Measurements from ENCODE around the gene ADGRA1. TPM values are rescaled to one million over a fixed set of nuclear protein-coding genes. Genes with fewer than 3 reads are reported as not detected.

The ADGRA1 gene
- polyA plus RNA-seq, 2 of the 4 experiments (the other 2 are of a cell fraction), result not detected

GRCh38 chr10:133158437-133158755 is 70.7 kb downstream of the ADGRA1 start:
- 72% methylated on average over 12 of the region's 12 CpGs for WGBS (ENCODE audit: missing lambda C conversion rate)
- no peak overlapping the region for H3K4me2 ChIP-seq
- TF ChIP-seq CBX8 (IDR thresholded peaks at IDR 0.05) (no peak), HDAC2 (IDR thresholded peaks at IDR 0.05) (no peak), RCOR1 (IDR thresholded peaks at IDR 0.05; ENCODE audit: low read depth, low read length) (no peak), HMGXB4 (CRISPR knock-in tag; IDR thresholded peaks at IDR 0.05; ENCODE audit: borderline replicate concordance) (no peak), FOXS1 (CRISPR knock-in tag; IDR thresholded peaks at IDR 0.05) (no peak), REST (IDR thresholded peaks at IDR 0.05) (no peak), GATA3 (IDR thresholded peaks at IDR 0.05; ENCODE audit: borderline replicate concordance) (no peak), CEBPB (IDR thresholded peaks at IDR 0.05) (no peak), PBX3 (IDR thresholded peaks at IDR 0.05) (no peak)
- ChIA-PET CTCF (interaction anchor here (0.6 to 1.1 kb wide), 3 partner anchors 9 to 149 kb away, joined by 3 read pairs; no protein-coding TSS in a partner anchor), POLR2A (no interaction called here)
- H3K27ac ChIP-seq, result no peak overlapping the region
- H3K4me1 ChIP-seq, result peaks cover 15% of the 10 kb centered on the region
- no peaks in the 10 kb centered on the region for H3K9me3 ChIP-seq
- no peak overlapping the region for H3K4me3 ChIP-seq
- no peak for FAIRE-seq
- no peak for DNase-seq (ENCODE audit: low read depth in 1 of 2, low spot score in 1 of 2)
- no peak for ATAC-seq

- TF ChIP-seq ZC3H11A (IDR thresholded peaks at IDR 0.05) (no peak), CTCF (IDR thresholded peaks at IDR 0.05) (no peak), FOSB (CRISPR knock-in tag; IDR thresholded peaks at IDR 0.05) (no peak), MAFK (IDR thresholded peaks at IDR 0.05; ENCODE audit: partially characterized antibody) (no peak), HOXB5 (CRISPR knock-in tag; IDR thresholded peaks at IDR 0.05) (no peak), HDAC2 (IDR thresholded peaks at IDR 0.05) (no peak), USF2 (IDR thresholded peaks at IDR 0.05) (no peak), HOXB13 (CRISPR knock-in tag; IDR thresholded peaks at IDR 0.05; ENCODE audit: low read depth) (no peak), HMGXB4 (CRISPR knock-in tag; IDR thresholded peaks at IDR 0.05; ENCODE audit: borderline replicate concordance) (no peak), KDM5A (IDR thresholded peaks at IDR 0.05) (no peak), CBX2 (IDR thresholded peaks at IDR 0.05; ENCODE audit: borderline replicate concordance, low read depth) (no peak), CBX8 (IDR thresholded peaks at IDR 0.05) (no peak), BHLHE40 (IDR thresholded peaks at IDR 0.05; ENCODE audit: low read depth, low read length) (no peak), SMC3 (IDR thresholded peaks at IDR 0.05) (no peak), JUN (IDR thresholded peaks at IDR 0.05) (no peak), RFX5 (IDR thresholded peaks at IDR 0.05) (no peak)
- WGBS (ENCODE audit: missing lambda C conversion rate), result 66% methylated on average over 10 of the region's 23 CpGs
- DNase-seq (ENCODE audit: low read depth in 1 of 2, low spot score in 1 of 2) (peak; percentile 48 to 50), ATAC-seq (peak; percentile 69 to 75), FAIRE-seq (no peak)
- peak overlapping the region in 1 of 2 experiments; percentile 90; a peak in 2 of 6 replicates for H3K27ac ChIP-seq
- ChIA-PET CTCF (interaction anchor here (0.6 to 1.1 kb wide), 3 partner anchors 8 to 149 kb away, joined by 3 read pairs; no protein-coding TSS in a partner anchor), POLR2A (no interaction called here)
- peaks cover 15% of the 10 kb centered on the region for H3K4me1 ChIP-seq
- no peaks in the 10 kb centered on the region for H3K9me3 ChIP-seq
- H3K4me2 ChIP-seq, result peak overlapping the region; percentile 100
- no peak overlapping the region; the same call in 1 of the 3 replicates for H3K4me3 ChIP-seq
These were observed 71.3 kb downstream of the ADGRA1 start for GRCh38 chr10:133158756-133159610.
